PFSK-1 (cell line): ENCODE data around the gene BAG2.

Source experiments
- FOXP2 ChIP-seq: optimal IDR thresholded peaks from 2 replicates; pipeline ENCODE3; 2011; ENCODE audit warnings: borderline replicate concordance, control low read depth, inconsistent platforms; ENCODE audit not compliant: insufficient read depth; ENCODE audit errors: extremely low read length, extremely low read depth
- POLR2AphosphoS5 ChIP-seq: IDR thresholded peaks from 2 replicates; pipeline ENCODE4 v1.6.1; 2012; ENCODE audit warnings: low read depth, mild to moderate bottlenecking, control low read depth, low read length, moderate library complexity
- TAF1 ChIP-seq: IDR thresholded peaks from 2 replicates; pipeline ENCODE4 v1.6.1; 2012; ENCODE audit warnings: low read length, control low read depth, borderline replicate concordance; ENCODE audit not compliant: insufficient read depth
- TF ChIP-seq, protein P1 (sequence below), 2 experiments: IDR thresholded peaks; 2 replicates each; pipeline versions ENCODE4 v1.6.1 to v1.8.0; 2011 to 2012; ENCODE audit warnings: low read depth in 2 of 2, low read length in 2 of 2, control low read depth in 1 of 2, inconsistent platforms in 1 of 2, mild to moderate bottlenecking in 1 of 2, moderate library complexity in 1 of 2; ENCODE audit not compliant: insufficient read depth in 1 of 2

DNA sequence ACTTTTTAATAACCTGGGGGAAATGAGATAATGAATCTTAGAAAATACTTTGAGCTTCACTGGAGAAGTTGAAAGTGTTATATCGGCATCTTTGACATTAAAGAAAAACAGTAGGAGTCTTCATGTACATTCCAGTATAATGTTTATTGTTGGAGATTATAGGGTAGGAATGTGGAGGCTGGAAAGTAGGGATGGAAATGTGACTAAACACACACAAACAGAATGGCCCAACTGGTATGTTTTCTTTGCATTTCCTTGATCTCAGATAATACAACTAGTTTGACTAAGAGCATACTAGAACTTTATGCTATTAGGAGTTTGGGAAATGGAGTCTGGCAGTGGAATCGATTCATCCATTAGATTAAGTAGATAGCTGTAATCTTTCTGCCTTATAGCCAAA is 10.1 kb upstream of the BAG2 start:
- no peak for TF ChIP-seq POLR2AphosphoS5
- TF ChIP-seq TAF1 = no peak
- TF ChIP-seq, protein P1, sequence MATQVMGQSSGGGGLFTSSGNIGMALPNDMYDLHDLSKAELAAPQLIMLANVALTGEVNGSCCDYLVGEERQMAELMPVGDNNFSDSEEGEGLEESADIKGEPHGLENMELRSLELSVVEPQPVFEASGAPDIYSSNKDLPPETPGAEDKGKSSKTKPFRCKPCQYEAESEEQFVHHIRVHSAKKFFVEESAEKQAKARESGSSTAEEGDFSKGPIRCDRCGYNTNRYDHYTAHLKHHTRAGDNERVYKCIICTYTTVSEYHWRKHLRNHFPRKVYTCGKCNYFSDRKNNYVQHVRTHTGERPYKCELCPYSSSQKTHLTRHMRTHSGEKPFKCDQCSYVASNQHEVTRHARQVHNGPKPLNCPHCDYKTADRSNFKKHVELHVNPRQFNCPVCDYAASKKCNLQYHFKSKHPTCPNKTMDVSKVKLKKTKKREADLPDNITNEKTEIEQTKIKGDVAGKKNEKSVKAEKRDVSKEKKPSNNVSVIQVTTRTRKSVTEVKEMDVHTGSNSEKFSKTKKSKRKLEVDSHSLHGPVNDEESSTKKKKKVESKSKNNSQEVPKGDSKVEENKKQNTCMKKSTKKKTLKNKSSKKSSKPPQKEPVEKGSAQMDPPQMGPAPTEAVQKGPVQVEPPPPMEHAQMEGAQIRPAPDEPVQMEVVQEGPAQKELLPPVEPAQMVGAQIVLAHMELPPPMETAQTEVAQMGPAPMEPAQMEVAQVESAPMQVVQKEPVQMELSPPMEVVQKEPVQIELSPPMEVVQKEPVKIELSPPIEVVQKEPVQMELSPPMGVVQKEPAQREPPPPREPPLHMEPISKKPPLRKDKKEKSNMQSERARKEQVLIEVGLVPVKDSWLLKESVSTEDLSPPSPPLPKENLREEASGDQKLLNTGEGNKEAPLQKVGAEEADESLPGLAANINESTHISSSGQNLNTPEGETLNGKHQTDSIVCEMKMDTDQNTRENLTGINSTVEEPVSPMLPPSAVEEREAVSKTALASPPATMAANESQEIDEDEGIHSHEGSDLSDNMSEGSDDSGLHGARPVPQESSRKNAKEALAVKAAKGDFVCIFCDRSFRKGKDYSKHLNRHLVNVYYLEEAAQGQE (IDR thresholded peaks at IDR 0.05; ENCODE audit: insufficient read depth in 1 of 2, low read depth in 2 of 2, low read length in 2 of 2) = no peak
- no peak for TF ChIP-seq FOXP2
